Thyroid gland (tissue), 4 donors: ENCODE results near the gene HOXC6.

Experiments
- CTCF ChIP-seq, 6 experiments: fragments of 200-600 bp in 3 of 6; fragments of 450-650 bp in 3 of 6; sonication (generic) in 3 of 6; IDR thresholded peaks; one replicate each; pipeline ENCODE4 v1.5.1; 2016 to 2019; ENCODE audit warnings: antibody characterized with exemption in 6 of 6, mild to moderate bottlenecking in 2 of 6, inconsistent platforms in 1 of 6, moderate library complexity in 1 of 6
- POLR2A ChIP-seq, 2 donors: fragments of 450-650 bp; IDR thresholded peaks; one replicate each; pipeline ENCODE4 v1.6.1; 2017; ENCODE audit warnings: antibody characterized with exemption in 2 of 2, mild to moderate bottlenecking in 2 of 2, moderate library complexity in 1 of 2

DNA sequence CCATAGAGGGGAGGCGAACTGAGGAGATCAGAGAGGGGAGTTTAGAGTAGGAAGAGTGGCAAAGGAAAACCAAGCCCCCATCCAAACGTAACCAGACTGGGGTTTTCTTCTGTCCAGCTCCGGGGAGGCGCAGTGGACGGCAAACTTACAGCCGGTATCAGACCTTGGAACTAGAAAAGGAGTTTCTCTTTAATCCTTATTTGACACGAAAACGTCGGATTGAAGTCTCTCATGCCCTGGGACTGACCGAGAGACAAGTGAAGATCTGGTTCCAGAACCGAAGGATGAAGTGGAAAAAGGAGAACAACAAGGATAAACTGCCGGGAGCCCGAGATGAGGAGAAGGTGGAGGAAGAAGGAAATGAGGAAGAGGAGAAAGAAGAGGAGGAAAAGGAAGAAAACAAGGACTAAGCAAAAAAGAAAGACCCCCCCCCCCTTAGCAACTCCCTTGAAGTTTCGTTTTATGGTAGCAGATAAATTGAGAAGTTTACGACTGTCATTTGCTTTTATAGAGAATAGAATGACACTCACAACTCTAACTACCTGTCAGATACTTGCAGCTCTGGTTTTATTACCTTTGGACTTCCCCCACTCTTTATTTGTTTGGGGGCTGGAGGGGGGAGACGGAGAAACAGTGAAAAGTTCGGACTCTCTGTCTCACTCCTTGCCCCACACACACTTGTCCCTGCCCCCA lies 17.1 kb upstream of the HOXC6 start:
- TF ChIP-seq CTCF (IDR thresholded peaks at IDR 0.05) (no peak), POLR2A (IDR thresholded peaks at IDR 0.05) (no peak)
